GM18505 (cell line): ENCODE results near the gene MLLT3.

Experiments used
- ATAC-seq: cut with Tn5 transposase; IDR thresholded peaks from one replicate; pipeline ENCODE4 v1.9.1; 2021; ENCODE audit not compliant: unreplicated experiment
- POLR2A ChIP-seq: IDR thresholded peaks from 4 replicates; pipeline ENCODE4 v1.6.1; 2011; ENCODE audit warnings: borderline replicate concordance; ENCODE audit not compliant: insufficient read depth, insufficient read length; ENCODE audit errors: extremely low read depth

Gene MLLT3

DNA sequence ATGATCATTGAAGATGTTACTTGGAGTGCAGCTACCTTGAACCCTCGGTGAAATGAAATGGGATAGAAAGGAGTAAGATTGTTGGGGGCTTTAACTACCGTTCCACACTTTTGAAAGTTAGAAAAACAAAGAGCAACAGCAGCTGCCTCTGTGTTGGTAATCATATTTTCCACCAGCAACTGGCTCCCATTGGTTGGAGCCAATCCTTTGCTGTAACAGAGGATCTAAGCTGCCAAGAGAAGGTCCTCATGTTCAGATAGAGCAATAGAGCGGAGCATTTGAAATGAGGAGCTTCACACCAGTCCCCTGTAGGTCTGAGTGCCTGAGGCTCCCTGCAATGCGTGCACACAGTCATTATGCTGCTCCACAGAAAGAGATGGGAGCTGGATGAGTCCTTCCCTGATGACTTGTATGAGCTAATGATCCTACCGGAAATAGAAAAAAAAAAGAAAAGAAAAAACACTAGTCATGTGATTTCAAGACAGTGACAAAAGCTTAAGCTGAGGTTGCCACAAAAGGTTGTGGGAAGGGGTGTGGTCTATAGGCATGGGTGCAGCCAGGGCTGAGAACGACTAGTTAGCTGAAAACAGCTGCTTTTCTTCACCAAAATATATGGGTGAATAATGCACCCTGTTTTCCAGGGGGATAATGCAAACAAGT is 300.7 kb downstream of the MLLT3 start:
- TF ChIP-seq POLR2A, result no peak
- ATAC-seq, result no peak

DNA sequence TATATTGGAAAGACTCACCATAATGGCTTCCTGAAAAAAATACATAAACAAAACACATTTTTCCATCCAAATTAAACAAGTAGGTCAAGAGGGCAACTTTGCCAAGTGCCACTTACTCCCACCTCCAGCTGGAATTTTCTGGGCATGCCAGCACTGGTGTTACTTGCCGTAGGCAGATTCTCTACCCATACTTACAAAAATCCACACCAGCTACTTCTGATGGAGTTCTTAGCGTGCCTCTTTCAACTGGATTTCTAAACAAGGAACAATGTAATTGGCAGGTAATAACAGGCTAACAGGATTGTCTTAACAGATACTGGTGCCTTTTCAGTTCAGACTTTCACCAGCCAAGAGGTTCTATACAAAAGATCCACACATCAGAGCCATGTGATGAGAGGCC is 301.4 kb downstream of the MLLT3 start:
- no peak for TF ChIP-seq POLR2A
- no peak for ATAC-seq

DNA sequence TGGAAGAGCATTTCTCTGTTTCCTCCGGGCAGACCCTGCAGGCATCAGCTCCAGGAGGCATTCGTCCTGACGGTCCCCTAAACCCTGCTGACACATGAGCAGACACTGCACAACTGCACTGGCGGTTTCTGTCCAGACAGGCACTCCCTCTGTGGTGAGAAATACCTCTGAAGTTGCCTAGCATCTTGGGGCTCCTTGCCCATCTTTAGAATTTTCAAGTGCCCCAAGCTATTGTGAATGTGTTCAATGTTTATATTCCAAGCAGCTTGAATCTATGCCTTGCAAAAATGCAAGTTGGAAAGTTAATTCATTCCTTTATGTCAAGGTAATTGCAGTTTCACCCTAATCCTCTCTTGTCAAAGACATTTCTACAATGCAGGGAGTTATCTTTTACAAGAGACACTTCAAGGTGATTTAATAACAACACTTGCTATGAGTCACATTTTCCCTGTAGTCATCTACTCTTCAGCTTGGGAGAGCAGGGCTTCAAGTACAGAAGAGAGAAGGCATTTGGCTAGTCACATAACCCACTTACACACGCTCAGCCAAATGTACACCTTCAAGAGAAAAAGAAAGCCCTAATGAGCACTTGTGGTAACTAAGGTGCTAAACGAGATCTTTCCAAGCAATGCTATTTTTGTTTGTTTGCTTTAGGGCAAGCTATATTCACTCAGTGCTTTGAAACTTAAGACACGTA is 302.5 kb downstream of the MLLT3 start:
- no peak for ATAC-seq

DNA sequence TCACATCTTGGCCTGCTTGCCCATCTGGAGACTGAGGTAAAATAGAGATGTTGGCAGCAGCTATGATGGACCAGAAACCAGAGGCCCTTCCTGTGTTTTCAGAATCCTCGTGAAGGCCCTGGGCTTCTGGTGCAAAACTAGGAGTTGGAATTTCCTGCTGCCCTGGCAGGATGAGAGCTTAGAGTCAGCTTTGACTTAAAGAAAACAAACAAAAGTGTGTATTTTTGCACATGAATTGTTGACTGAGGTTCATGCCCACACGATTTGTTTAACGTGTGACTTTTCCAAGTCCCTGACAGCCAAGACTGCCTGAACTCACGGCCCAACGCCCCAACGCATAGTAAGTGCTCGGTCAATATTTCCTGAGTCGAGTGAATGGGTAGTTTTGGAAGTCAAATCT is 303.1 kb downstream of the MLLT3 start:
- no peak for TF ChIP-seq POLR2A
- no peak for ATAC-seq

More for the DNA sequence above, 302.5 kb downstream of the MLLT3 start:
- TF ChIP-seq POLR2A, result no peak

DNA sequence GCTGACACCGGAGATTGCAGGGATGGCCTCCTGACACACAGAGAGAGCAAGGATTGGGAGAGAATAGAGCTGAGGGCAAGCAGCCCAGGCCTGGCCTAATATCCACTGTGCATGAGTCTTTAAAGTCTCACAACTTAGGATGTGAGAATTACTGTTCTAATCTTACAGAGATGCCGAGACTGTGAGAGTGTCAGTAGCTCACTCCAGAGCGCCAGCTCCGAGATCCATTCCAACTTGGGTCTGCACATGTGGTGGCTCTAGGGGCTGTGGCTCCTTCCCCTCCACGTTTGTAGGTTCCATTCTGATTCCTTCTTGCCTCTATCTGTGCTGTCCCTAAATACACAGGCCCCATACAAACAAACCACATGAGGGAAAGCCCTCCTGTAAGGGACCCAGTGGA is 304.6 kb downstream of the MLLT3 start:
- no peak for TF ChIP-seq POLR2A
- ATAC-seq, result no peak

DNA sequence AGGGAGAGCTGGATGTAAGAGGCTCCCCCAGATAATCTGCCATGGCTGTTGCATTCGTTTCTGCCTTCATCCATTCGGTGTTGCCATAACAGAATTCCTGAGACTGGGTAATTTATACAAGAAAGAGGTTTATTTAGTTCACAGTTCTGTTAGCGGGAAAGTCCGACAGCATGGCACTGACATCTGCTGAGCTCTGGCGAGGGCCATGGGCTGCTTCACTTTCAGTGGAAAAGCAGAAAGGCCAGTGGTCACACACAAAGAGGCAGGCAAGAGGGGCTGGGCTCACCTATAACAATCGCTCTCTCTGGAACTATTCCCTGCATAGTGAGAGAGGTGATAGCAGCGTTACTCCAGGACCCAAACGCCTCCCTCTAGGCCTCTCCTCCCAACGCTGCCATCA is 305.9 kb downstream of the MLLT3 start:
- TF ChIP-seq POLR2A, result no peak
- no peak for ATAC-seq

DNA sequence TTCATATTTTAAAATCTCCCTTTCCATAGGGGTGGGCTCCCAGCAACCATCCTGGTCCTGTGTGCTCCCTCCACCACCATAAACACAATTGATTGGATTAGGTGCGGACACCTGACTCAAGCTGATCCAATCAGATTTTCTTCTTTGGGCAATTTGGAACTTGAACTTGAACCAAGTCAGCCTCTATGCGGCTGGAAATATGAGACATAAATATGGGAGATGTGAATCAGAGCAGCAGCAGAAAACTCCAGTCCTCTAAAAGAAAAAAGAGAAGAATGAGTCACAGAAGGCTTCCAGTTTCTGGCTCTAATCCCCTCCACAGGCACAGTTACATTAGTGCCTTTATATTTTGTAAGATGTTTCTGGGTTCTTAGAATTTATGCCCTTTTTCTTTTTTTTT is 306.6 kb downstream of the MLLT3 start:
- no peak for ATAC-seq
- no peak for TF ChIP-seq POLR2A

DNA sequence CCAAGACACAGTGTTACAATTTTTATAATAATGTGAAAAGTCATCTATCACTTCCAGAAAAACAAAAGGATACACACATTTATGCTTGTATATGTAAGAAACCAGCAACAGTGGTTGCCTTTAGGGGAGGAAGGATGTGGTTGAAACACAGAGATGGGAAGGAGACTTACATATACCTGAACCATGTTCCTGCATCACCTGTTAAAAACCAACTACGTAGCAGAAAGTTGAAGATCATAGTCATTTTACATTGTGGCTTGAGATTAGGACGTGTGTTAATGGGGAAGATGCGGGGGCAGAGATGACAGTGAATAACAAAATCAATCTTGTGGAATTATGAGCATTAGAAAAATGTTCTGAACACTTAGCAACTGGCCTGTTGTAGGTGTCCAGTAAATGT is 307.3 kb downstream of the MLLT3 start:
- no peak for ATAC-seq

DNA sequence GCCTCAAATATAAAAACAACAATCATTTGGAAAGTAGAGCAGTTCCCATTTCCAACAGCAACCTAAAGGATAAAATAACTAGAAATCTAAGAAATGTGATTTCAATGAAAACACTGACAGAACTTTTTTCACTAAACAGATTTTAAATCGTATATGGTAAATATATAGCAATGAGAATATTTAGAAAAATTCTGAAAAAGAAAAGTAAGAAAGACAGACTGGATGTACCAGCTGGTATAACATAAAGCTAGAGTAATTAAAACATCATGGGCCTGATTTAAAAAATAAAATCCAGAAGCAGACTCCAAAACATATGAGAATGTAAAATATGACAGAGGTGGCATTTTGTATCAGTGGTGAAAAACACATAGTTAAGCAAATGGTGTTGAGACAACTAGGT is 308.9 kb downstream of the MLLT3 start:
- no peak for TF ChIP-seq POLR2A
- no peak for ATAC-seq

More for the DNA sequence above, 307.3 kb downstream of the MLLT3 start:
- TF ChIP-seq POLR2A, result no peak

DNA sequence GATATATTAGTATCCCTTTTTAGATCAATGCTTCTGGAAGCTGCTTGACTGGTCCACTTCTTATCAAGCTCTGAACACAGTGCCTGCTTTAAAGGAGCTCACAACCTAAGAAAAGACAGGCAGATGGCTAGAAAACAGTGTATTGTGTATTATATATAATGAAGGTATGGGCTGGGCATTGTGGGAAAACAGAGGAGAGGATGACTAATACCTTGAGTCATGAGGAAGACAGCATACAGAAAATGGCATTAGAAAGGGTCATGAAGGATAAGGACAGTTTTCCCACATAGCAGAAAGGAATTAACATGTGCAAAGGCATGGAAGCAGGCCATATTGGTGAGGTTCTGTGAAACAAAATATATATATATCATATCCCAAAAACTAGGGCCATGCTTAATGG is 309.6 kb downstream of the MLLT3 start:
- no peak for TF ChIP-seq POLR2A
- ATAC-seq, result no peak

DNA sequence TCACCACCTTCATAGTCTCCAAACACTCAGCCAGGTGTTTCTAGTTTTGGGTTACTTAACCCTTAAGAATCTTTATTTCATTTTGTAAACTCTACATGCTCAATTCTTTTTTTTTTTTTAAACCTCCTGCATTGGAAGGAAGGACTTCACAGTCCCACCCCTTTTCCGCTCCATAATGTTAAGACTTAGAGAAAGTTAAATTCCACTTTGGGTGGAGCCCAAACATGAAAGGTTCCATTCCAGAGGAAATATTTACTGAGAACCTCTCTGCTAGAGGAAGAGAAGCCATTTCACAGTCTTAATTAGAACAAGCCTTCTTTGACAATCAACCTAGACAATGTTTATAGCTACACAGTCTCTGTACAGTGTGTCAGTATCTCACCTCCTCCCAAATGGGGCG is 312.3 kb downstream of the MLLT3 start:
- TF ChIP-seq POLR2A, result no peak
- no peak for ATAC-seq

DNA sequence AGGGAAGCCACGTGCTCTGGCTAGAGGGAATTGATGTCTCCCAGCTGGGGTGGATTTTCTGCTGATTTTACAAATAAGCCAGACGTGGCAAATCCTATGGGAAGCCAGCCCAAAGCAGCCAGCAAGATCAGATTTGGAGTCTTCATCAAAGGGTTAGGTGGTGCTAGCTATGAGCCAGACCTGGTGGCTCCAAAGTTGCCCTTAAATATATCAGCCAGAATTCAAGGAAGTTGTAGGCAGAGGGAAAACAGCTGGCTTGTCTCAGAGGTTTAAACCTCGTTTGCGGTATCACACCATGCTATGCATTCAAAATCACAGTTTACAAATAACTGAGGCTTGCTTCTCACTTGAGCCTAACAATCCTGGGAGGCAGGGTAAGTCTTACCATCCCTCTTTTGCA is 313.2 kb downstream of the MLLT3 start:
- no peak for ATAC-seq
- no peak for TF ChIP-seq POLR2A

DNA sequence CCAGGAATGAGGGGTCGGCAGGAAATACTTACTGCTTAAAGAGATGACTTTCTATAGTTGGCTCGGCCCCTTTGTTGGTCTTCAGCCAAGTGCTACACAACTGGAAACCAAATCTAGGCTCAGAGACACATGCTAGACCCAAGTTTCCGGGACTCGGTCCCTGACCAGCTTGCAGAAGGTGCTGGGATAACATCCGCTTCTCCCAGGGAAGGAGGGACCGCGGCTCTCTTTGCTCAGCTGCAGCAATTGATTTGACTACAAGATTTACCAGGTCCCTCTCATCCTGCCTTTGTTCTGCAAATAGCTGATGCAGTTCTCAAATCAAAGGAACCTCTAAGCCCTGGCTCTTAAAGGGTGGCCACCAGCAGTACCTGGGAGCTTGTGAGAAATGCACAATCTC is 314.7 kb downstream of the MLLT3 start:
- ATAC-seq, result no peak
- no peak for TF ChIP-seq POLR2A

DNA sequence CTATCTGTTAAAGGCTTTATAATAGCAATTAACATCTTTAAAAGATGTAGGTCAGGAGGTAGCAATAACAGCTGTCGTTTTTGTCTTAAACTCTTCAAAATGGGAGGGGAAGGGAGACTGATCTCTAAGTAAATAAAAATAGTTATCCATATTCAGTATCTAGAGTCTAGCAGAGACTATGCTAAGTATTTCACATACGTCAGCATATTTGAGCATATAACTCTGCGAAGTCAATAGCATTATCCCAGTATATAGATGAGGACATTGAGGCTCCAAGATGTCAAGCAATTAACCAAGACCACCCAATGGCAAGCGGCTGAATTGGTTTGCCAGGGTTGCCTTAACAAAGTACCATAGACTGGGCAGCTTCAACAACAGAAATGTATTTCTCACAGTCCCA is 316.8 kb downstream of the MLLT3 start:
- TF ChIP-seq POLR2A, result no peak
- no peak for ATAC-seq
